ENCODE data around the gene PDC. TPM values are rescaled to one million over a fixed set of nuclear protein-coding genes. Genes with fewer than 3 reads are reported as not detected.
"Not testable (repeated sequence)": the region's sequence is repeated elsewhere in the genome, so short reads cannot be mapped to it uniquely, and the experiment has no call there.

PDC gene
- total and polyA plus RNA-seq, 2 donors (not counting 3 experiments of a cell fraction or from before 2014, with no cell fraction given): not detected

GRCh38 chr1:186401446-186401845 lies 59.5 kb downstream of the PDC start:
- H4K20me1 ChIP-seq (replicated peaks; ENCODE audit: control insufficient read depth, extremely low read depth, insufficient read depth, low read length); H3K9ac ChIP-seq (replicated peaks; ENCODE audit: extremely low read depth, insufficient read depth, low read length); H3K9me1 ChIP-seq (replicated peaks; ENCODE audit: control insufficient read depth, extremely low read depth, insufficient read depth, low read length); POLR2A ChIA-PET; dilution Hi-C loops (cut with MboI; ENCODE audit: extremely low pct_ligation_motif_present, low sequenced_read_pairs); DNase-seq (ENCODE audit: low read depth, low spot score); H3K4me2 ChIP-seq (ENCODE audit: insufficient read depth, low read length); CTCF ChIA-PET; H3K9me3 ChIP-seq (replicated peaks; ENCODE audit: control insufficient read depth, insufficient read depth, low read length); FAIRE-seq; H3K27ac ChIP-seq (ENCODE audit: insufficient read depth, low read depth, low read length); H3K4me1 ChIP-seq (ENCODE audit: control insufficient read depth, extremely low read depth, insufficient read depth, low read length); H3K79me2 ChIP-seq (ENCODE audit: control insufficient read depth, insufficient read depth, low read length); H3K27me3 ChIP-seq (ENCODE audit: control insufficient read depth in 2 of 2, insufficient read depth in 2 of 2, low read length in 2 of 2); H2AFZ ChIP-seq (ENCODE audit: low read depth, low read length); H3K4me3 ChIP-seq (replicated peaks in 1 of 3; ENCODE audit: insufficient read depth in 1 of 3, low read depth in 1 of 3, low read length in 3 of 3); BruUV-seq (replicated peaks): not testable (repeated sequence)
- peaks cover 2 to 12% of the 10 kb centered on the region in 2 experiments for H3K36me3 ChIP-seq (ENCODE audit: control insufficient read depth in 2 of 2, extremely low read depth in 1 of 2, insufficient read depth in 2 of 2, low read length in 2 of 2)
- intact Hi-C loops (cut with micrococcal nuclease): loop anchor here (10.0 kb wide), 1 partner anchor 423 kb away; the partner anchor contains the start of gene PLA2G4A

Other genes starting within 250 kb of the PDC start
- not detected in 2 replicates for gene PRG4, start 164.8 kb downstream of the PDC start, total RNA-seq
- gene PRG4, start 164.8 kb downstream of the PDC start, polyA plus RNA-seq: not detected in 2 replicates
- gene TPR, start 85.9 kb downstream of the PDC start, total RNA-seq: 107 and 118 TPM in 2 replicates
- gene TPR, start 85.9 kb downstream of the PDC start, polyA plus RNA-seq: 49.4 and 61.3 TPM in 2 replicates
- gene ODR4, start 85.3 kb downstream of the PDC start, total RNA-seq: 17.3 and 18.6 TPM in 2 replicates
- gene ODR4, start 85.3 kb downstream of the PDC start, polyA plus RNA-seq: 4.9 and 6.0 TPM in 2 replicates
- gene PTGS2, start 219.3 kb upstream of the PDC start, total RNA-seq: 21.6 and 24.1 TPM in 2 replicates
- 57.7 and 84.6 TPM in 2 replicates for gene PTGS2, start 219.3 kb upstream of the PDC start, polyA plus RNA-seq

Data from endothelial cell of umbilical vein (primary cell).